K562 (cell line): ENCODE data around the gene MYO3B.

ENCODE experiments used
- FOXJ3 ChIP-seq: sonication (generic); formaldehyde crosslinking; IDR thresholded peaks from 2 replicates; pipeline ENCODE4 v1.4.0; 2020; ENCODE audit warnings: mild to moderate bottlenecking, missing genetic modification reagents
- PHB2 ChIP-seq: fragments of 450-650 bp; IDR thresholded peaks from 2 replicates; pipeline ENCODE4 v1.6.1; 2017; ENCODE audit warnings: low read depth
- TAF1 ChIP-seq: IDR thresholded peaks from 2 replicates; pipeline ENCODE4 v1.6.1; 2011; ENCODE audit warnings: mild to moderate bottlenecking, low read length, moderate library complexity; ENCODE audit not compliant: insufficient read depth, control insufficient read depth, severe bottlenecking; ENCODE audit errors: extremely low read depth
- ZBTB40 ChIP-seq, 2 experiments: fragments of 450-650 bp in 1 of 2; sonication (generic) in 1 of 2; formaldehyde crosslinking in 1 of 2; IDR thresholded peaks; 2 replicates each; pipeline versions ENCODE4 v1.7.1 to v1.9.0; 2016 to 2022; ENCODE audit warnings: inconsistent platforms in 1 of 2, mild to moderate bottlenecking in 1 of 2, missing genetic modification reagents in 1 of 2

GRCh38 chr2:170353723-170354122, 175.8 kb downstream of the MYO3B start:
- TF ChIP-seq PHB2 = no peak
- TF ChIP-seq TAF1 = no peak
- no peak for TF ChIP-seq ZBTB40 (IDR thresholded peaks at IDR 0.05)
- TF ChIP-seq ZBTB40 (CRISPR knock-in tag; IDR thresholded peaks at IDR 0.05) = no peak
- TF ChIP-seq FOXJ3 = no peak
